Measurements from ENCODE around the gene HMGXB4. TPM values are rescaled to one million over a fixed set of nuclear protein-coding genes. Genes with fewer than 3 reads are reported as not detected.

The HMGXB4 gene, protein sequence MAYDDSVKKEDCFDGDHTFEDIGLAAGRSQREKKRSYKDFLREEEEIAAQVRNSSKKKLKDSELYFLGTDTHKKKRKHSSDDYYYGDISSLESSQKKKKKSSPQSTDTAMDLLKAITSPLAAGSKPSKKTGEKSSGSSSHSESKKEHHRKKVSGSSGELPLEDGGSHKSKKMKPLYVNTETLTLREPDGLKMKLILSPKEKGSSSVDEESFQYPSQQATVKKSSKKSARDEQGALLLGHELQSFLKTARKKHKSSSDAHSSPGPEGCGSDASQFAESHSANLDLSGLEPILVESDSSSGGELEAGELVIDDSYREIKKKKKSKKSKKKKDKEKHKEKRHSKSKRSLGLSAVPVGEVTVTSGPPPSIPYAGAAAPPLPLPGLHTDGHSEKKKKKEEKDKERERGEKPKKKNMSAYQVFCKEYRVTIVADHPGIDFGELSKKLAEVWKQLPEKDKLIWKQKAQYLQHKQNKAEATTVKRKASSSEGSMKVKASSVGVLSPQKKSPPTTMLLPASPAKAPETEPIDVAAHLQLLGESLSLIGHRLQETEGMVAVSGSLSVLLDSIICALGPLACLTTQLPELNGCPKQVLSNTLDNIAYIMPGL
- 9.3 and 14.6 TPM in 2 replicates for total RNA-seq

DNA sequence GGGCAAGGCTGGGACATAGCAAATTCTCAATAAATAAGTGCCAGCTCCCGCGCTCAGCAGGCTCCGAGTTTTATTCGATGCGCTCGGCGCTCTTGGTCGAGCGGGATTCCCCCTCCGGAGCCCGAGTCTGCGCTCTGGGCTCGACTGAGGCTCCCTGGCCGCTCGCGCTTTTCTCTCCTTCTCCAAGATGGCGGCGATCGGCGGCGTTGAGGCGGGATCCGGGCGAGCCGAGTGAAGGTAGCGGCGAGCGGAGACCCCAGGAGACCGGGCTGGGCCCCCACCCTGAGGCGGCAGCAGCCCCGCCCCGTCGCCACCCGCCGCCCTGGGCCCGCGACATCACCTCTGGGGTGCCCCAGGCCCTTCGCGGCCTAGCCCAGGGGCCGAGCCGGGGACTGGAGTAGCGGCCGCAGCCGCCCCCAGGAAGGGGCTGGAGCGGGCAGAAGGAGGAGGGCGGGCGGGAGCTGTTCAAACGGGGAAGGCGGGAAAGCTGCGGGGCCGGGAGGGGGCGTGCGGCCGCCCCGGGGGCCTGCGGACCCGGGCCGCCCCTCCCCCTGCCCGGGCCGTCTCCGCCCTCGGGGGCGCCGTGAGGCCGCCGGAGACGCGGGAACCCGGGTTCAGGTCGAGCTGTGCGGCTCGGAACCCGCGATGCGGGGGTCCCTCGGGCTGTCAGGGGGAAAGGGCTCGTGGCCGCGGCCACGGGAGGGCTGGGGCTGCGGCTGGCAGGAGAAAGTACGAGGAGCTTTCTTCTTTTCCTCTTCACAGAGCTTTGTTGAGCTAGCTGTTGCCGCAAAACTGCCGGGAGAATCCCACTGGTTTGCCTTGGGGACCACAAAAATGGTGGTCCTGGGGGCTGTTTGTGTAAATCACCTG, at the start of gene HMGXB4:
Gene HMGXB4, plus strand, starts transcription at position 173 of the 870 bp plus-strand sequence. CDS start 4,898 bp downstream, outside the sequence.

GRCh38 chr22:35299673-35300499, 42.6 kb downstream of the HMGXB4 start, which contains the start of gene TOM1:
TOM1 (plus strand) TSS chr22:35299894; CDS start chr22:35299929, 35 bp downstream.

Other genes with a start within 250 kb of the HMGXB4 start
- not detected in 2 replicates for gene ISX, start 191.3 kb upstream of the HMGXB4 start, total RNA-seq
- 44.3 and 58.7 TPM in 2 replicates for gene TOM1, start 42.4 kb downstream of the HMGXB4 start, total RNA-seq
- 16.2 and 19.9 TPM in 2 replicates for gene HMOX1, start 123.6 kb downstream of the HMGXB4 start, total RNA-seq
- 9.7 and 10.4 TPM in 2 replicates for gene MCM5, start 142.6 kb downstream of the HMGXB4 start, total RNA-seq

Data from pericardium fibroblast (primary cell).